ENCODE data around the gene RBM47.

RBM47 gene

DNA sequence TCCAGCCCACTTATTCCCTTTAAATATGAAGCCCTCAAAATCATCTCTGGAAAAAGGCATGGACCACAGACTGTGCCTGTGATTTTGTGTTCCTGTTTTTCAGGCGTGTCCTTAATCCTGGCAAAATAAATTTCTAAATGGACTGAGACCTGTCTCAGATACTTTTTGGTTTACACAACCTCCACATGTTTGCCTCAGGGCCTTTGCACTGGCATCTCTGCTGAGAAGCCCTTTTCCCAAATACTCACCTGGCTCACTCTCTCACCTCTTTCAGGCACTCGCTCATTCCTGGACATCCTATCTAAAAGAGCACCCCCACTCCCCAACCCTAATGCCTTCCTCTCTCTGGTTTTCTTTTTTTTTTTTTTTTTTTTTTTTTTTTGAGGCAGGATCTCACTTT is 254.0 kb downstream of the RBM47 start:
- no peak for DNase-seq (ENCODE audit: low read depth, low spot score)

DNA sequence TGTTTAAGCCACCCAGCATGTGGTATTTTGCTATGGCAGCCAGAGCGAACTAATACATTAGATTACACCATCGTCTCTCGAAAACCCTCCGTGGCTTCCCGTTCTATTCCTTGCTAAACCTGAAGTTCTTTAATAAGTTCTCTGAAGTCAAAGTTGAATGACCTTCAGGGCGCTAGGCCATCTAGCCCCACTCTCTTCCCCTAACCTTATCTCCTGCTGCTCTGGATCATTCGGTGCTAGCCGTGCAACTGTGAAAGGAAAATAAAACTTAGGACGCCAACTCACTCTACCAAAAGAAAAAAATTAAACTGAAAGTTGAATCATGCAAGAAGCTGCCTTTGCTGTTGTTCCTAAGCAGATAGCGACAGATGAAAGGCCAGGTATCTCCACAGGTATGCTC is 254.6 kb downstream of the RBM47 start:
- no peak for DNase-seq (ENCODE audit: low read depth, low spot score)

DNA sequence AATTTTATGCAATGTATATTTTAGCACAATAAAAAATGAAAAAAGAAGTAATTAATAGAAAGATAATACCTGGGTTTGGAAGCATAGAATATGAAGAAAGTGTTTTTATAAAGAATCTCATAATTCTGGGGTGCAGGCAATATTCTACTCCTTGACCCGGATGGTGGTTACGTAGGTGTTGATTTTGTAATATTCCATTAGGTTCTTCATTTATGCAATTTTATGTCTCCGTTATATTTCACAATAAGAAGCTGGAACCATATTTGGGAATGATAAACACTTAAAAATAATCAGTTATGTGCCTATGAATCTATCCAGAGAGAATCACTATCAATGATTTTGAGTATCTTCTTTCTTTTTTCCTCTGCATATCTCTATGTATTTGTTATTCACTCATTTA is 256.0 kb downstream of the RBM47 start:
- DNase-seq (ENCODE audit: low read depth, low spot score): no peak
